SU-DHL-6 (cell line): ENCODE measurements around the gene SELENOH.

Experiments
- H2AFZ ChIP-seq: fragments of 200-600 bp; sonication (generic); 2 replicates; pipeline ENCODE4 v1.6.1; 2014; ENCODE audit warnings: low read depth, mild to moderate bottlenecking, moderate library complexity, mixed read lengths, antibody characterized with exemption, low read length; ENCODE audit not compliant: severe bottlenecking
- H3F3A ChIP-seq: fragments of 200-600 bp; shearing (Covaris generic); 2 replicates; pipeline ENCODE4 v1.6.0; 2016; ENCODE audit warnings: antibody characterized with exemption, mild to moderate bottlenecking; ENCODE audit not compliant: insufficient read depth
- H3K27ac ChIP-seq: fragments of 200-600 bp; sonication (generic); 2 replicates; pipeline ENCODE4 v1.5.1; 2016; ENCODE audit warnings: low read depth, mild to moderate bottlenecking, low read length, moderate library complexity, mixed read lengths
- H3K27me3 ChIP-seq: fragments of 200-600 bp; sonication (generic), shearing (Covaris generic); 2 replicates; pipeline ENCODE4 v1.6.0; 2014; ENCODE audit warnings: mild to moderate bottlenecking, low read length
- H3K36me3 ChIP-seq: fragments of 200-600 bp; sonication (generic); 2 replicates; pipeline ENCODE4 v1.6.1; 2014; ENCODE audit warnings: mild to moderate bottlenecking, low read length, mixed read lengths
- H3K4me2 ChIP-seq: fragments of 300-600, 200-600 bp; shearing (Covaris generic), sonication (generic); 2 replicates; pipeline ENCODE4 v1.6.0; 2014; ENCODE audit warnings: low read length, low read depth, mild to moderate bottlenecking; ENCODE audit not compliant: poor library complexity, severe bottlenecking
- H3K4me3 ChIP-seq: fragments of 200-600 bp; sonication (generic); 2 replicates; pipeline ENCODE4 v1.5.1; 2014; ENCODE audit warnings: antibody characterized with exemption, low read length, mild to moderate bottlenecking, mixed read lengths; ENCODE audit not compliant: insufficient read depth, poor library complexity, severe bottlenecking
- H3K79me2 ChIP-seq: fragments of 200-600 bp; sonication (generic); 2 replicates; pipeline ENCODE4 v1.6.1; 2014; ENCODE audit warnings: mild to moderate bottlenecking, low read length, moderate library complexity; ENCODE audit not compliant: insufficient read depth
- H3K9ac ChIP-seq: fragments of 200-600 bp; sonication (generic); 2 replicates; pipeline ENCODE4 v1.7.0; 2014; ENCODE audit warnings: mild to moderate bottlenecking, low read length
- H3K9me2 ChIP-seq: fragments of 200-600 bp; sonication (generic); replicated peaks from 2 replicates; pipeline ENCODE4 v1.6.1; 2014; ENCODE audit warnings: low read length; ENCODE audit not compliant: insufficient read depth
- H3K9me3 ChIP-seq: fragments of 200-600 bp; sonication (generic); 2 replicates; pipeline ENCODE4 v1.6.1; 2014; ENCODE audit warnings: low read length, mixed read lengths; ENCODE audit not compliant: insufficient read depth
- H4K20me1 ChIP-seq: fragments of 200-600 bp; sonication (generic); 2 replicates; pipeline ENCODE4 v1.6.1; 2014; ENCODE audit warnings: low read depth, mild to moderate bottlenecking, antibody characterized with exemption, low read length, moderate library complexity, mixed read lengths
- CTCF ChIP-seq: fragments of 200-600 bp; sonication (generic); IDR thresholded peaks from one replicate; pipeline ENCODE4 v1.5.1; 2017; ENCODE audit warnings: antibody characterized with exemption, mild to moderate bottlenecking, low read length, moderate library complexity; ENCODE audit not compliant: insufficient read depth, poor library complexity, severe bottlenecking
- EZH2phosphoT487 ChIP-seq: fragments of 200-600 bp; sonication (generic), shearing (Covaris generic); conservative IDR thresholded peaks from 2 replicates; pipeline ENCODE4 v1.6.1; 2018; ENCODE audit warnings: mild to moderate bottlenecking, antibody characterized with exemption, low read length, moderate library complexity, mixed read lengths

SELENOH gene

GRCh38 chr11:57742087-57742452 lies 779 bp downstream of the SELENOH start:
- peaks cover 21% of the 10 kb centered on the region for H3F3A ChIP-seq
- peak overlapping the region; percentile 92 for H3K4me2 ChIP-seq
- peak overlapping the region; percentile 96 for H3K4me3 ChIP-seq
- H3K9me3 ChIP-seq = no peaks in the 10 kb centered on the region
- 0 out of 2 replicates have a peak, but pooled peaks cover 6% of the 10 kb centered on the region for H3K36me3 ChIP-seq
- H3K27me3 ChIP-seq = no peaks in the 10 kb centered on the region
- no peak for TF ChIP-seq CTCF
- no peak for TF ChIP-seq EZH2phosphoT487
- H4K20me1 ChIP-seq = no peaks in the 10 kb centered on the region
- peak overlapping the region; percentile 95 for H3K9ac ChIP-seq
- peaks cover 15% of the 10 kb centered on the region for H3K79me2 ChIP-seq
- H2AFZ ChIP-seq = peak overlapping the region; percentile 59
- no peaks in the 10 kb centered on the region for H3K9me2 ChIP-seq
- H3K27ac ChIP-seq = peak overlapping the region; percentile 71

DNA sequence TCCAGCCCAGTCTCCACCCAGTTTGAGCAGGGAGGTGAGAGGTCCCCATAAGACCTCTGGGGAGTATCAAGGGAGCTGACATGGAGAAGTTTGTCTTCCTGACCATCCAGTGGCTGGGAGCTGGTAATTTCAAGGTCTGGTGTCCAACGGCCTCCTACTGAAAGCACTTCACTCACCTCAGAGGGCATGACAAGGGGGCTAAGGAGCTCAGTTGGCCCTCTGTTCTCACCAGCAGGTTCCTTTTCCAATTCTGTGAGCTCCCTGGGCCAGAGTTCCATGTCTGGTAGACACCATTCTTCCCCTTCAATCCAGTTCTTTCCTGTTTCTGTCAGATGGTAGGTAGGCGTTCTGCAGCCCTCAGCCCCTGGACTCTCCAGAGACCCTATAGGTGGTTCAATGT lies 3.1 kb downstream of the SELENOH start:
- no peaks in the 10 kb centered on the region for H4K20me1 ChIP-seq
- H2AFZ ChIP-seq = no peak overlapping the region
- no peaks in the 10 kb centered on the region for H3K9me2 ChIP-seq
- TF ChIP-seq EZH2phosphoT487 = no peak
- TF ChIP-seq CTCF = no peak
- peaks cover 21% of the 10 kb centered on the region for H3F3A ChIP-seq
- no peak overlapping the region for H3K27ac ChIP-seq
- H3K36me3 ChIP-seq = 0 out of 2 replicates have a peak, but pooled peaks cover 6% of the 10 kb centered on the region
- no peak overlapping the region for H3K4me3 ChIP-seq
- H3K79me2 ChIP-seq = peaks cover 15% of the 10 kb centered on the region
- H3K27me3 ChIP-seq = no peaks in the 10 kb centered on the region
- H3K9ac ChIP-seq = no peak overlapping the region
- H3K9me3 ChIP-seq = no peaks in the 10 kb centered on the region
- no peak overlapping the region for H3K4me2 ChIP-seq

DNA sequence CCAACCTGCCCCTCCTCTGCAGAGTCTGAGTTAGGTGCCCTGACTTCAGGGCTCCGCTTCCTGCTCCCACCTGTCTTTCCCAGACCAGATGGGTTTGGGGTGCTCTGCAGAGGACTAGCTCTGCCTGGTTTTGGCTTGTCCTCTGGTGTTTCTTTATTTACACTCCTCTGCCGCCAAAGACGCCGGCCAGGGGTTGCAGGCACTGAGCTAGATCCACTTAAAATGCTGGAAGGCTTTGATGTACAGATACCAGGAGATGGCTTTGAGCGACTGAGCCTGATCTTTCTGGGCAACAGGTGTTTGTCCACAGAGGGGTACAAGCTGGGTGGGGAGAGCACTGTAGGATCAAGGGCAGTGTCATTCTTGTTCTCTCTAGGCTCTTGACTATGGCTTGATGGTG lies 3.9 kb downstream of the SELENOH start:
- no peak overlapping the region for H3K27ac ChIP-seq
- H3F3A ChIP-seq = peaks cover 20% of the 10 kb centered on the region
- peaks cover 15% of the 10 kb centered on the region for H3K79me2 ChIP-seq
- H3K4me3 ChIP-seq = no peak overlapping the region
- H3K9ac ChIP-seq = no peak overlapping the region
- H4K20me1 ChIP-seq = no peaks in the 10 kb centered on the region
- no peak overlapping the region for H3K4me2 ChIP-seq
- H3K27me3 ChIP-seq = no peaks in the 10 kb centered on the region
- TF ChIP-seq EZH2phosphoT487 (no peak), CTCF (no peak)
- H3K9me3 ChIP-seq = no peaks in the 10 kb centered on the region
- H2AFZ ChIP-seq = no peak overlapping the region
- H3K9me2 ChIP-seq = no peaks in the 10 kb centered on the region
- 0 out of 2 replicates have a peak, but pooled peaks cover 6% of the 10 kb centered on the region for H3K36me3 ChIP-seq

DNA sequence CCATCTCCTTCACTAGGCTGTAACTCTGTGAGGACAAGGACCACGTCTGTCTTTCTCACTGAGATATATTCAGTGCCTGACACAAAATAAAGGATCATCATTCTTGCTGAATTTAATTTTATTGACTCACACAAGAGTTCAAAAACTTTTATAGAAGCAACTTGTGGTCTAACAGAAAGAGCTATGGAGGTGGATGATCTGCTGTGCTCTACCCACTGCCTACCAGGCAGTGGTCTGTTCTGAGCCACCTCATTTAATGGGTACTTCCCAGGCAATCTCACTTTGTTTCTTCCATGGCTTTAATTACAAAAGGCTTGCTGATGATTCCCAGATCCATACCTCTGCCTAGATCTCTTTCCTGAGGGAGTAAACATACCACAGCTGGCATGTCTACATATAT lies 5.6 kb downstream of the SELENOH start:
- Histone ChIP-seq H3K4me2 (no peak overlapping the region), H3K27me3 (no peaks in the 10 kb centered on the region), H3K79me2 (peaks cover 10% of the 10 kb centered on the region), H3K36me3 (0 out of 2 replicates have a peak, but pooled peaks cover 6% of the 10 kb centered on the region), H3K9me3 (no peaks in the 10 kb centered on the region), H3K4me3 (no peak overlapping the region), H3F3A (peaks cover 16% of the 10 kb centered on the region), H3K27ac (no peak overlapping the region), H3K9me2 (no peaks in the 10 kb centered on the region), H3K9ac (no peak overlapping the region), H2AFZ (no peak overlapping the region), H4K20me1 (no peaks in the 10 kb centered on the region)
- no peak for TF ChIP-seq CTCF
- TF ChIP-seq EZH2phosphoT487 = no peak
